Lower lobe of right lung (tissue), 2 donors: ENCODE measurements around the gene STX5. TPM values are rescaled to one million over a fixed set of nuclear protein-coding genes. Genes with fewer than 3 reads are reported as not detected.
A peak's percentile ranks its signal among the peaks of the same experiment; 100 is the strongest.
"Not testable (repeated sequence)": the region's sequence is repeated elsewhere in the genome, so short reads cannot be mapped to it uniquely, and the experiment has no call there.

Experiments
- ATAC-seq, 2 donors: fragments of 200-7000 bp; cut with Tn5 transposase; one replicate each; pipeline ENCODE4 v1.9.1; 2020 to 2022; ENCODE audit warnings: mild to moderate bottlenecking in 2 of 2, moderate library complexity in 2 of 2
- DNase-seq: peaks from one replicate; pipeline ENCODE4 v3.0.0-alpha.2; 2020
- H3K27ac ChIP-seq: fragments of 200-600 bp; one replicate; pipeline ENCODE4 v1.8.0; 2022
- H3K27me3 ChIP-seq: fragments of 200-600 bp; one replicate; pipeline ENCODE4 v1.8.0; 2022; ENCODE audit warnings: low read depth
- H3K36me3 ChIP-seq: fragments of 200-600 bp; one replicate; pipeline ENCODE4 v1.8.0; 2022; ENCODE audit warnings: mild to moderate bottlenecking
- H3K4me1 ChIP-seq: fragments of 200-600 bp; one replicate; pipeline ENCODE4 v1.8.0; 2022
- H3K4me3 ChIP-seq: fragments of 200-600 bp; one replicate; pipeline ENCODE4 v1.8.0; 2022; ENCODE audit warnings: mild to moderate bottlenecking
- H3K9me3 ChIP-seq: fragments of 200-600 bp; one replicate; pipeline ENCODE4 v1.8.0; 2022
- CTCF ChIP-seq: fragments of 200-600 bp; IDR thresholded peaks from one replicate; pipeline ENCODE4 v1.8.0; 2022; ENCODE audit warnings: antibody characterized with exemption, mild to moderate bottlenecking
- intact Hi-C: fragments of 100-400 bp; cut with DNase I; formaldehyde crosslinking; loops from one replicate; pipeline ENCODE4 v1.11.0; 2022
- total RNA-seq: library from RNA; stranded (reverse); fragmentation: NEBNext Ultra II Directional; extraction: Animal tissue kit (Norgen Biotek cat#: 25700); gene quantifications from one replicate; pipeline ENCODE4 v1.2.1, GENCODE V29; 2021
- donor health status: DM: no; HTN: yes; CAD: no; lungs with severe emphysema.

STX5 gene
- total RNA-seq, 1 donor from 2014 or later = 42.0 TPM

GRCh38 chr11:62844154-62844553 is 12.3 kb upstream of the STX5 start:
- intact Hi-C loops = no loop called here
- Histone ChIP-seq H3K9me3 (no peaks in the 10 kb centered on the region), H3K36me3 (no peaks in the 10 kb centered on the region)

GRCh38 chr11:62843466-62843865 is 11.6 kb upstream of the STX5 start:
- intact Hi-C loops = no loop called here
- no peak for TF ChIP-seq CTCF

More at GRCh38 chr11:62844154-62844553, 12.3 kb upstream of the STX5 start:
- no peak for TF ChIP-seq CTCF
- no peak overlapping the region for H3K27ac ChIP-seq
- H3K4me1 ChIP-seq = peaks cover 10% of the 10 kb centered on the region
- DNase-seq (no peak), ATAC-seq (no peak)
- no peaks in the 10 kb centered on the region for H3K27me3 ChIP-seq
- H3K4me3 ChIP-seq = no peak overlapping the region

GRCh38 chr11:62842891-62843290 is 11.0 kb upstream of the STX5 start:
- DNase-seq, H3K36me3 ChIP-seq, ATAC-seq, H3K9me3 ChIP-seq, H3K27me3 ChIP-seq, H3K4me3 ChIP-seq, intact Hi-C loops: not testable (repeated sequence)
- Histone ChIP-seq H3K27ac (peak overlapping the region; percentile 100), H3K4me1 (peaks cover 20% of the 10 kb centered on the region)

More at GRCh38 chr11:62843466-62843865, 11.6 kb upstream of the STX5 start:
- Histone ChIP-seq H3K4me1 (peaks cover 14% of the 10 kb centered on the region), H3K27ac (no peak overlapping the region), H3K9me3 (no peaks in the 10 kb centered on the region), H3K27me3 (no peaks in the 10 kb centered on the region), H3K36me3 (no peaks in the 10 kb centered on the region), H3K4me3 (no peak overlapping the region)
- DNase-seq (no peak), ATAC-seq (no peak)

GRCh38 chr11:62842171-62842741 is 10.4 kb upstream of the STX5 start:
- TF ChIP-seq CTCF = no peak

GRCh38 chr11:62841361-62842170 is 9.7 kb upstream of the STX5 start:
- H3K27me3 ChIP-seq = no peaks in the 10 kb centered on the region
- H3K4me1 ChIP-seq = peaks cover 24% of the 10 kb centered on the region
- H3K36me3 ChIP-seq = no peaks in the 10 kb centered on the region
- peak overlapping the region; percentile 100 for H3K27ac ChIP-seq
- no peak for TF ChIP-seq CTCF
- no peaks in the 10 kb centered on the region for H3K9me3 ChIP-seq
- DNase-seq (peak; percentile 80), ATAC-seq (peak; percentile 82 to 86)
- peak overlapping the region; percentile 100 for H3K4me3 ChIP-seq
- intact Hi-C loops = no loop called here

More at GRCh38 chr11:62842171-62842741, 10.4 kb upstream of the STX5 start:
- Histone ChIP-seq H3K27ac (peak overlapping the region; percentile 100), H3K9me3 (no peaks in the 10 kb centered on the region), H3K4me3 (peak overlapping the region; percentile 100), H3K4me1 (peaks cover 24% of the 10 kb centered on the region), H3K36me3 (no peaks in the 10 kb centered on the region), H3K27me3 (no peaks in the 10 kb centered on the region)
- ATAC-seq (peak; percentile 0), DNase-seq (peak; percentile 54)
- intact Hi-C loops = no loop called here

- H3K4me3 ChIP-seq = peak overlapping the region; percentile 100
- H3K9me3 ChIP-seq, intact Hi-C loops, H3K27me3 ChIP-seq, H3K36me3 ChIP-seq: not testable (repeated sequence)
- ATAC-seq = peak; percentile 11 to 24
- peak; percentile 80 for DNase-seq
- H3K27ac ChIP-seq = peak overlapping the region; percentile 100
- peaks cover 24% of the 10 kb centered on the region for H3K4me1 ChIP-seq
Measured at GRCh38 chr11:62840721-62841360, 9.0 kb upstream of the STX5 start.
